ENCODE measurements around the gene PBX4.

PBX4 gene

GRCh38 chr19:19517235-19517619 is 101.3 kb downstream of the PBX4 start:
- DNase-seq = no peak

- DNase-seq = peak; percentile 62 to 73
These were observed 102.6 kb downstream of the PBX4 start, which contains the start of gene NDUFA13 for GRCh38 chr19:19515642-19516519. NDUFA13 (plus strand) TSS chr19:19516225; CDS start chr19:19516239, 14 bp downstream.

- no peak for DNase-seq
These were observed 103.4 kb downstream of the PBX4 start, which contains the start of gene TSSK6 for GRCh38 chr19:19514881-19515641. TSSK6 (minus strand) TSS chr19:19515548; CDS start chr19:19515427, 121 bp downstream.

DNA sequence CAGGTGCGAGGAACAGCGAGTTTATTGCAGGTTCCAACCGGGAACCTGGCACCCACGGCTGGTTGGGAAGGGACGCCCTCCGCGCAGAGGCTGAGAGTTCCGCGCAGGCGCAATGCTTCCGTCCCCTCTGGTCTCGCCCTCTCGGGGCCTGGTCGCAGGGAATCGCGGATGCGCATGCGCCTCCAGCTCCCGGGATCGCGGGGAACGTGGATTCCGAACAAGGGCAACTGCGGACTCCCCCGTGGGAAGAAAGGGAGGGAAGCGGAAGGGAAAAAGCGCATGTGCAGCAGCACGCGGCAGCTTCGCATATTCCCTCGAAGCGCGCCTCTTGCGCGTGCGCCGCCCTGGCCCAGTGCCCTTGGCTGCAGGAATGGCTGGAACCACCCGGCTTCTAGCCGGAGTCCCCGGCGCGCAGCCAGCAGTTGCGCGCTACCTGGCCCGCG is 104.3 kb downstream of the PBX4 start:
- DNase-seq = no peak

GRCh38 chr19:19513682-19514081 is 104.8 kb downstream of the PBX4 start:
- DNase-seq = no peak

Measured in Kasumi-1 (cell line).